NCI-H1092 treated with DMSO at 0.1 percent for 48 hours (cell line): ENCODE measurements around the gene DIRAS2.

Source experiments
- DNase-seq: peaks from one replicate; lab custom pipeline; 2025; lab: John Stamatoyannopoulos, UW

DIRAS2 gene

GRCh38 chr9:90612957-90613356, 29.7 kb downstream of the DIRAS2 start:
- DNase-seq: no peak

DNA sequence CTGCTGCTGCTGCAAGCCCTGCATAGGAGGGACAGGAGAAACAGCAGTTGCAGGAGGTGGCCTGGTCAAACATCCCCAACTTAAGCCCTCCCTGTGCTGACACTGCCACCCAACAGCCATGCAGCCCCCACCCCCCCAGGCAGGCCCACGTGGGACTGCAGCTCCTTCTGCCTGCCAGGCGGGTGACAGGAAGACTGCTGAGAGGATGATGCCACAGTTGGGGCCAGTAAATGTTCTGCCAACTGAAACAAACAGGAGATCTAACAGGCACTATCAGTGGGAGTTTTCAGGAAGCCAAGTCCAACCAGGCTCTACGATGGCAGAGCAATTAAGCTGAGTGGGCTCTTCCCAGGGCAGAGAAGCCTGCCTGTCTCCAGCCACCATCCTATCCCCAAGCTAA, 31.1 kb downstream of the DIRAS2 start:
- DNase-seq: no peak

GRCh38 chr9:90611121-90611520, 31.5 kb downstream of the DIRAS2 start:
- DNase-seq: no peak

DNA sequence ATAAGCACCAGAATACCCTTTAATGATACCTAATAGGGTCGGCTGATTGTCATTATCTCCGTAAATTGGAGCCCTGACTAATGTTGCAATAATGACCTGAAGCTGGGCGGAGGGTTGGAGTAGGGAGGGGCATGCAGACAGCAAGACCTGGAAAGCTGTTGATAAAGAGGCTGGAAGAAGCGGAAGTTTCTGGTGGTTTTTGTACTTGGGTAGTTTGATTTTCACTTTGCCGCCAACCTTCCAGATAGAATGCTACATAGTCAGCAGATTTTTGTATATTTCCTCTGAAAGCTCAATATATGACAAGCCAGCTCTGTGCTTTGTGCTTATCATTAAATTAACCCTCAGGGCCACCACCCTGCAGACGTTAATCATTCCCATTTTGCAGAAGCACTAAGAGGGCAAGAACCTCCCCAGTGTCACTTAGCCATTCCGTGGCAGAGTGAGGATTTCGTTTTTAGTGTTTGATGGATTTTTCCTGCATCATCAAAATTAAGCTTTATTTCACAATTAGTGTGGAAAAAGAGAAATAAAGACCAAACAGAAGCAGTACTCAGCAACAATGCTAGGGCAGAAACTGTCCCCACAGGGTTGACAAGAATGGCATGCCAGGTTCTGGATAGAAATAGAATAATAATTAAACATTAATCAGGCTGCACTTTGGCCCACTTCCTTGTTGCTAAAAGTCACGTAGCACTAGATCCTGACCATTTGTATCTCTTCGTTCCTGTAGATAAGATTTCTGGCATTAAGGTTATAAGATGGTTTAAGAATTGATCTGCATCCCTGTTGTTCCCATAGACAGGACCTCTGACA, 34.7 kb downstream of the DIRAS2 start:
- no peak for DNase-seq

- DNase-seq: no peak
Measured at GRCh38 chr9:90600029-90600428, 42.6 kb downstream of the DIRAS2 start.

DNA sequence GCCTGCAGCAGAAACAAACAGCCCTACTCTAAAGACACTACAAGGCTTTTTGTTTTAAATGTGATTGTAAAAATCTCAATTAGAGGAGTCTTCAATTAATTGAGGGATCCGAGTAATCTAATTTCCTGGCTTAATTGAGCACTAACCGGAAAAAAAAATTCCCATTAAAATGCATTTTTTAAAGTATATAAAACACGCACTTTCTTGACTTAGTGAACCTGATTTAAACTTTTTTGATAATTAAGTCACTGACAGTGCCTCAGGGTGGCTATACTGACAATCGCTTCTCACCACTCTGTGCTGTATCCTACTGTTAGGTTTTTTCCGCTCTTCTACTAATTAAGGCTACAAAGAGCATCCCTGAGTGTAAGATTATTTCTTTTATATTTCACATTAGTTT, 44.4 kb downstream of the DIRAS2 start:
- no peak for DNase-seq

- DNase-seq: no peak
Measured at GRCh38 chr9:90593646-90594045, 49.0 kb downstream of the DIRAS2 start.

- no peak for DNase-seq
Measured at GRCh38 chr9:90580576-90580975, 62.0 kb downstream of the DIRAS2 start.

GRCh38 chr9:90579181-90579580, 63.4 kb downstream of the DIRAS2 start:
- DNase-seq: no peak

DNA sequence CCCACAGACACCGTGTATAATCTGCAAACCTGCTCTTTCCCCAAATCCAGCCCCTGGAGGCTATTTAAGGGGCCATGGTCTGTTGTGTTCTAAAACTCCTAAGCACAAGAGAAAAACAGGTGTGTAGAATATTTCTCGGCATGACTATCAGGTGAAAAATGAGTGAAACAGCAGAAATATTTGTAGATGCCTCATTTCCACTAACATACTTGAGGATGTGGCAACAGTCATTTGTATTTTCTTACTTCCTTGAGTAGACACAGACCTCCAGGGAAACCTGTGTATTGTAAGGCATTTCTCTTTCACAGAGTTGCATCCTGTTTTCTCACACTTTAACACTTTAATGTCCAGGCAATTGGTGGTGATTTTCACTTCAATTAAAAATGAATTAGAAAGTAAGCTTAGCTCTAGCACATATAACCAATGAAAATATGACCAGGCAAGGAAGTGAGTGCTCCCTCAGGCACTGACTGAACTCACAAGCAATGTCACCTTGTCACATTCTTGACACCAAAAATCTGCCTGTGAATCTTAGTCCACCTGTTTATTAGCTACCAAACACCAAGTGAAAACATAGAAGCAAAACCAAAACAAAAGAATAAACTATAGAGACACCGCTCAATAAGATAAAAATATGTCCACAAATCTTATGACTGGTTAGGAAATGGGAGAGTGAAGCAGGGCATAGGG, 64.4 kb downstream of the DIRAS2 start:
- no peak for DNase-seq

GRCh38 chr9:90569511-90569910, 73.1 kb downstream of the DIRAS2 start:
- no peak for DNase-seq

- DNase-seq: peak; percentile 92
Measured at GRCh38 chr9:90568667-90569066, 74.0 kb downstream of the DIRAS2 start.

DNA sequence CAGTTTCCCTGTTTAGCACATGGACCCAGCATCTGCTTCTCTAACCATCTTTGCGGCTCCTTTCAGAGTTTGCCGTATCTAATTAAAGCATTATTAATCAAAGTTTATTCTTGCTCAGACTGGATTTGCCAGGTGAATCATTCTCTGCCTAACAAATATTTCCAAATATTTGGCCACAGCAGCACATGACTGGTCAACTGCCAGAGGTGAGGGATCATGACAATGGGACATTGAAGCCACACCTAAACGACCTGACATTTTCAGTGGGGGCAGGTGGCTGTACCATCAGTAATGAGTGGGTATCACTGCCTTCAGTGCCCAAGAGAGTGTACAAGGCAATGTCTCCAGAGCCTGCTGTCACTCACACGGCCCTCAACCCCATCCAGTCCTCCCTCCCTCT, 80.4 kb downstream of the DIRAS2 start:
- no peak for DNase-seq
